Head of caudate nucleus (tissue), 42 donors: ENCODE results near the gene PRPSAP2.

Experiments used
- DNase-seq, 42 donors: peaks; one replicate each; pipeline versions ENCODE4 v3.0.0 to v3.0.0-alpha.2; 2020 to 2021; ENCODE audit warnings: mixed read lengths in 7 of 42
- intact Hi-C: fragments of 100-400 bp; cut with DNase I; formaldehyde crosslinking; loops from one replicate; pipeline ENCODE4 v1.15.0; 2022

PRPSAP2 gene

DNA sequence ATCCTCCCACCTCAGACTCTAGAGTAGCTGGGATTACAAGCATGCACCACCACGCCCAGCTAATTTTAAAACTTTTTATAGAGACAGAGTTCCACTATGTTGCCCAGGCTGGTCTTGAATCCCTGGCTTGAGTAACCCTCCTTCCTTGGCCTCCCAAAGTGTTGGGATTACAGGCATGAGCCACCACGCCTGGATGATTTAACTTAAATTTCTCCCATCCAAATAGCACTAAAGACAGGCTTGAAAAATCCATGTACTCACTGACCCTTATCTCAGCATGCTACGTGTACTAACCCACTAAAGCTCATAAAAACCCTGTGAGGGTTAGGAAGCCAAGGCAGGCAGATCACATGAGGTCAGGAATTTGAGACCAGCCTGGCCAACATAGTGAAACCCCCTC is 98.7 kb downstream of the PRPSAP2 start:
- DNase-seq, result no peak
- intact Hi-C loops, result no loop called here

GRCh38 chr17:18957831-18958230 is 99.9 kb downstream of the PRPSAP2 start:
- intact Hi-C loops, result no loop called here
- DNase-seq, result no peak

GRCh38 chr17:18958611-18959010 is 100.7 kb downstream of the PRPSAP2 start:
- intact Hi-C loops, result no loop called here
- DNase-seq, result peak in 1 of 42 donors; percentile 5

DNA sequence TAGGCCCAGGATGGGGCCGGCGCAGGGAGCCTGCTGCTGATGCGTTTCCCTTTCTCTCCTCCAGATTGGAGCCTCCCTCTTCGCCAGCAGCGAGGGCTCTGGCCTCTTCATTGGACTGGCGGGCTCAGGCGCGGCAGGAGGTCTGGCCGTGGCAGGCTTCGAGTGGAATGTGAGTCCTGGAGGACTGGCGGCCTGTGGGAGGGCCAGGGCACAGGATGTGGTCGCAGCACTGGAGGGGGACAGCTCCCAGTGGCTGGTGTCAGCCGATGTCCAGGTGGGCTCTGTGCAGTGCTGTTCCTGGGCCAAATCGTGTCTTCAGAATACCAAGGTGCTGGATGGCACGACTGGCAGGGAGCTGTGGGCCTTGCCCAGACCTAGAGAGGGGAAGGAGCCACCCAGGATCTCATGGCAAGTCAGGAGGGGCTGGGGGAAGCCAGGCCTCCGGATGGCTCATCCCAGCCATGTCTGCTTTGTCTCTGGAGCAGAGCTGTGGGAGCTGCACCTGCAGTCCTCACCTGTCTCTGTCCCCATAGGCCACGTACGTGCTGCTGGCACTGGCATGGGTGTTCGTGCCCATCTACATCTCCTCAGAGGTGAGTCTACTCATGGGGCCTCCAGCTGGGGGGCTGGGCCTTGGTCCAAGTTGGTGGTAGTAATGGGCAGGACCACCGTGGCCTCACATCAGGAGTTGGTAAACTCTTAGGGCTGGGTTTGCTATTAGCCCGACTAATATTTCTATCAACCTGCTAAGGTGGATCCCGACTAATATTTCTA is 101.3 kb downstream of the PRPSAP2 start:
- peak in 1 of 42 donors; percentile 4 for DNase-seq
- intact Hi-C loops, result no loop called here

DNA sequence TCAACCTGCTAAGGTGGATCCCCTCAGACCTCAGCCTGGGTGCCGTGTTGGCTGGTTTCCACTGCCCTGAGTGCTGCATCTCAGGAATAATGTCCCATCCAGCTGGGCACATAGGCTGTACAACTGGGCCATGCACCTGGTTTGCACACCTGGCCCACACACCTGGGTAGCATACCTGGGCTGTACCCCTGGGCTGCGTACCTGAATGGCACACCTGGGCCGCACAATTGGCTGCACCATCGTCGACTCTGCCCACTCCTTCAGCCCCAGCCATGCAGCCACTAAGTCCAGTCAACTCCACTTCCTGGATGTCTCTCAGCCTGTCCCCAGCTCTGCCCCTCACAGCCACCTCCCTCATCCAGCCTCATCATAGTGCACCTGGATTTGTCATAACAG is 101.9 kb downstream of the PRPSAP2 start:
- intact Hi-C loops, result no loop called here
- peak in 1 of 42 donors; percentile 4 for DNase-seq

DNA sequence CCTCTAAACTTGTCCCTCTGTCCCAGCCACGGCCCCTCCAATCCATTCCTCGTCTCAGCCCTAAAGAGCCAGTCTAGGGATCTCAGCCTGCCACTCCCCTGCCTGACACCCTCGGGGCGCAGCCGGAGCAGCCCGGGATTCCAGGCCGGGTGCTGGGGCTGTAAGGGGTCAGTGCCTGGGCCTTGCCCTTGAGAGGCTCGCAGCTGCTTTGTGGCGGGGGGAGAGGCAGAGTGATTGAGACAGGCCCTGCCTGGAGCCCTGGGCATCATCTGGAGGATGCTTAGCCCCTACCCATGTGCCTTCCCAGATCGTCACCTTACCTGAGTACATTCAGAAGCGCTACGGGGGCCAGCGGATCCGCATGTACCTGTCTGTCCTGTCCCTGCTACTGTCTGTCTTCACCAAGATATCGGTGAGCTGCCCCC is 102.3 kb downstream of the PRPSAP2 start:
- intact Hi-C loops, result no loop called here
- peak in 1 of 42 donors; percentile 1 for DNase-seq

GRCh38 chr17:18960803-18961511 is 103.0 kb downstream of the PRPSAP2 start:
- intact Hi-C loops, result no loop called here
- DNase-seq, result peak; percentile 26 to 90 (median 72)

- intact Hi-C loops, result no loop called here
- DNase-seq, result no peak
These were observed 103.9 kb downstream of the PRPSAP2 start for GRCh38 chr17:18961634-18962493.

DNA sequence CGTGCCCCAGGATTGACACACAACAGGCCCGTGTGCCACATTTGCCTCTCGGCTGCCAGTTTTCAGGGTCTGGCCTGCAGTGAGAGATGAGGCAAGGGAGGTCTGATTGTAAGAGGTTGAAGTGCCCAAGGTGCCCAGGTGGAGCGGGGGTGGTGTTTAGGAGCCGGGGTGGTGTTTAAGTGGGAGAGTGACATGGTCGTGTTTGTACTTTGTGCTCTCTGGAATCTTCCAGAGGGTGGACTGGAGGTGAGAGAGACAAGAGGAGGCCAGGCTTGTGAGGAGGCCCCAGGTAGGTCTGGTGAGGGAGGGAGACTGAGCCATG is 104.5 kb downstream of the PRPSAP2 start:
- intact Hi-C loops, result no loop called here
- DNase-seq, result no peak

GRCh38 chr17:18963126-18964017 is 105.4 kb downstream of the PRPSAP2 start:
- intact Hi-C loops, result no loop called here
- no peak for DNase-seq

DNA sequence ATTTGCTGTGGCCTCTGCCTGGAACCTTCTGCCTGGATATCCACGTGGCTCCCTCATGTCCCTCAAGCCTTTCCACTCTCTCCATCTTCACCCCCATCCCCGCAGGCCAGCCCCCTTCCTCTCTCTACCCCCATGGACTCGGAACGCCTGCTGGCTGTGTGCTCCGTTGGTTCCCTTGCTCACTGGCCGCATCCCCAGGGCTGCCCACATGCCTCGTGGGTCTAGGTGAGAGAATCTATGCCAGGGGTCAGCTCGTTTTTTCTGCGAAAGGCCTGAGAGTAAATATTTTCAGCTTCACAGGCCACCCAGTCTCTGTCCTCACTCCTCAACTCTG is 106.1 kb downstream of the PRPSAP2 start:
- intact Hi-C loops, result no loop called here
- DNase-seq, result no peak

- DNase-seq, result no peak
- intact Hi-C loops, result no loop called here
These were observed 106.6 kb downstream of the PRPSAP2 start for GRCh38 chr17:18964550-18964949.

- intact Hi-C loops, result no loop called here
- no peak for DNase-seq
These were observed 107.8 kb downstream of the PRPSAP2 start for GRCh38 chr17:18965530-18966236.

- peak in 1 of 42 donors; percentile 3 for DNase-seq
- intact Hi-C loops, result no loop called here
These were observed 109.1 kb downstream of the PRPSAP2 start for GRCh38 chr17:18966831-18967624.

DNA sequence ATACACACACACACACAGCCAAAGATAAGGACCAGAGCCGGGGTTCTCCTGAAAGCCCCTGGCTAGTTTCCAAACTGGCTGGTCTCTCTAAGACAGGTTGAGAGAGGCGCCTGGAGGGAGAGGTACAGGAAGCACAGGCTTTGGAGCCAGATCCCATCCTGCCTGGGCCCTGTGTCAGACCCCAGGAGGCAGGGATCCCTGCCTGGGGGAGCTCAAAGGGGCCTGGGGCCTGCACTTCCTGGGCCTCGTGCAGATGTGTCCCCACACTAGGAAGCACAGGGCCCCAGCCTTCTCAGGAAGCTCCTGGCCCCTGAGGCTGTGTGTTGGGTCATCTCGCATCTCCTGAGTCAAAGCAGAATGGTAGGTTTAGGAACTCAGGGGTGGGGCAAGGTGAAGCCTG is 110.0 kb downstream of the PRPSAP2 start:
- no peak for DNase-seq
- intact Hi-C loops, result no loop called here

DNA sequence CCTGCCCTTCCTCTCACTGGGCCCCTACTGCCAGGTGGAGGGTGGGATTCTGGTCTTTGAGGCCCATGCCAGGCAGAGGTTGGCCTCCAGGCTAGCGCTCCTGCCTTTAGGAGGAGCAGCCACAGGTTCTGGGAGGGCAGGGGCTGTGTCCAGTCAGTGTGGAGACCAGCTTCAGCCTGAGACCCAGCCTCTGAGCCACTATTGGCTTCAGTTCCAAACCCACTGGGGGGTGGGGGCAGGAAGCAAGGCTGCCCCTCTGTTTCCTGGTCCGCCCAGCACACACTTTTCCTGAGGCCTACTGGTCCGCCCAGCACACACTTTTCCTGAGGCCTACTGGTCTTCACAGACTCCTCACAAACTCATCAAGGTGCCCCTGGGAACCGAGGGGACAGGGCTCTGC is 110.4 kb downstream of the PRPSAP2 start:
- no peak for DNase-seq
- intact Hi-C loops, result no loop called here
